Breast epithelium (tissue), 4 donors: ENCODE data around the gene MS4A4A. TPM values are rescaled to one million over a fixed set of nuclear protein-coding genes. Genes with fewer than 3 reads are reported as not detected.

Source experiments
- DNase-seq, 2 donors: peaks; one replicate each; pipeline ENCODE4 v3.0.0-alpha.2; 2019; ENCODE audit warnings: low spot score in 2 of 2
- H3K27ac ChIP-seq, 2 donors: fragments of 200-600 bp; sonication (generic) in 1 of 2; one replicate each; pipeline ENCODE4 v1.5.1; 2016 to 2019; ENCODE audit warnings: mild to moderate bottlenecking in 1 of 2
- H3K27me3 ChIP-seq, 2 donors: fragments of 200-600 bp; sonication (generic) in 1 of 2; one replicate each; pipeline versions ENCODE4 v1.5.1 to v1.6.0; 2017 to 2019; ENCODE audit warnings: control low read depth in 1 of 2, mild to moderate bottlenecking in 1 of 2
- H3K36me3 ChIP-seq: fragments of 200-600 bp; one replicate; pipeline ENCODE4 v1.5.1; 2019
- H3K4me1 ChIP-seq, 2 donors: fragments of 200-600 bp; sonication (generic); one replicate each; pipeline ENCODE4 v1.5.1; 2016 to 2019; ENCODE audit warnings: control low read depth in 1 of 2
- H3K4me3 ChIP-seq, 3 donors: fragments of 200-600 bp; sonication (generic); 1 replicate in 2 of 3; 2 replicates in 1 of 3; pipeline ENCODE4 v1.5.1; 2016 to 2019; ENCODE audit warnings: mild to moderate bottlenecking in 3 of 3, moderate library complexity in 2 of 3
- H3K9me3 ChIP-seq, 2 donors: fragments of 200-600 bp; sonication (generic) in 1 of 2; one replicate each; pipeline ENCODE4 v1.5.1; 2016 to 2019; ENCODE audit warnings: control low read depth in 1 of 2
- POLR2A ChIP-seq: fragments of 450-650 bp; IDR thresholded peaks from one replicate; pipeline ENCODE4 v1.6.1; 2016; ENCODE audit warnings: antibody characterized with exemption, mild to moderate bottlenecking, moderate library complexity
- POLR2AphosphoS5 ChIP-seq, 3 donors: sonication (generic); formaldehyde crosslinking; IDR thresholded peaks; one replicate each; pipeline ENCODE4 v1.6.1; 2017; ENCODE audit warnings: antibody characterized with exemption in 3 of 3
- intact Hi-C: fragments of 100-400 bp; cut with DNase I; formaldehyde crosslinking; loops from one replicate; pipeline ENCODE4 v1.15.1; 2023; ENCODE audit warnings: low total_unique reads
- total RNA-seq, 3 donors: library from RNA; depleted of rRNA; stranded (reverse); fragments of >200 nt; gene quantifications; one replicate each; pipeline ENCODE4 v1.1.0, GENCODE V29; 2016
- TF ChIP-seq, protein P1 (sequence below), 3 donors: fragments of 450-650 bp; IDR thresholded peaks; one replicate each; pipeline ENCODE4 v1.5.1; 2016 to 2017; ENCODE audit warnings: antibody characterized with exemption in 3 of 3, mild to moderate bottlenecking in 3 of 3, moderate library complexity in 3 of 3

The MS4A4A gene
- total RNA-seq, 3 donors from 2014 or later: 9.8 to 174 (median 24.6) TPM

DNA sequence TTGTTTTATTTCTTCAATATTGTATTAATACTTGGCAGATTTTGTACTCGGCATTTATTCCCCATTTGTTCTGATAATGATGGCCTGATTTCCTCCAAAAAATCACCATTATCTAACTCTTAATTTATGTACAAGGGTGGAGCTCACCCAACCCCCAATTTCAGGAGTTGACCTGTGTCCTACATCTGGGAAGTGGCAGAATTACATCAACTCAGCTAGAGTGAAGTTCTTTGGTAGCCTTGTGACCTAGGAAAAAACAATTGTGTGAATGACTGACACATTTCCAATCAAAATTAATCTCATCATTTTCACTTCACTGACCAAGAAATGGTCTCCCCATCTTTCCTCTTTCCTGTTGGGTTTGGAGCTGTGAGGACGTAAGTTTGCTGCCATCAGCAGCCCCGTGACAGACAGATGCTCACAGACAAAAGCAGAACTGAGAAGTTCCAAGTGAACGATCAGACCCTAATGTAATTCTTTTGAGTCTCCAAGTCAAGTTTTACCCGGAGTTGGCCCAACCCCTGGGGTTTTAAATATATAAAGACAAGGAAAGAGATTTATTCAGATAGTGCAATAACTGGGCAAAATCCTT, 30.0 kb downstream of the MS4A4A start:
- no peak overlapping the region for H3K27ac ChIP-seq
- TF ChIP-seq, protein P1, sequence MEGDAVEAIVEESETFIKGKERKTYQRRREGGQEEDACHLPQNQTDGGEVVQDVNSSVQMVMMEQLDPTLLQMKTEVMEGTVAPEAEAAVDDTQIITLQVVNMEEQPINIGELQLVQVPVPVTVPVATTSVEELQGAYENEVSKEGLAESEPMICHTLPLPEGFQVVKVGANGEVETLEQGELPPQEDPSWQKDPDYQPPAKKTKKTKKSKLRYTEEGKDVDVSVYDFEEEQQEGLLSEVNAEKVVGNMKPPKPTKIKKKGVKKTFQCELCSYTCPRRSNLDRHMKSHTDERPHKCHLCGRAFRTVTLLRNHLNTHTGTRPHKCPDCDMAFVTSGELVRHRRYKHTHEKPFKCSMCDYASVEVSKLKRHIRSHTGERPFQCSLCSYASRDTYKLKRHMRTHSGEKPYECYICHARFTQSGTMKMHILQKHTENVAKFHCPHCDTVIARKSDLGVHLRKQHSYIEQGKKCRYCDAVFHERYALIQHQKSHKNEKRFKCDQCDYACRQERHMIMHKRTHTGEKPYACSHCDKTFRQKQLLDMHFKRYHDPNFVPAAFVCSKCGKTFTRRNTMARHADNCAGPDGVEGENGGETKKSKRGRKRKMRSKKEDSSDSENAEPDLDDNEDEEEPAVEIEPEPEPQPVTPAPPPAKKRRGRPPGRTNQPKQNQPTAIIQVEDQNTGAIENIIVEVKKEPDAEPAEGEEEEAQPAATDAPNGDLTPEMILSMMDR (IDR thresholded peaks at IDR 0.05): no peak
- TF ChIP-seq POLR2AphosphoS5 (IDR thresholded peaks at IDR 0.05) (no peak), POLR2A (no peak)
- intact Hi-C loops: no loop called here
- H3K36me3 ChIP-seq: no peaks in the 10 kb centered on the region
- H3K4me1 ChIP-seq: no peaks in the 10 kb centered on the region
- no peak for DNase-seq
- H3K27me3 ChIP-seq: no peaks in the 10 kb centered on the region
- no peak overlapping the region for H3K4me3 ChIP-seq
- H3K9me3 ChIP-seq: no peaks in the 10 kb centered on the region

DNA sequence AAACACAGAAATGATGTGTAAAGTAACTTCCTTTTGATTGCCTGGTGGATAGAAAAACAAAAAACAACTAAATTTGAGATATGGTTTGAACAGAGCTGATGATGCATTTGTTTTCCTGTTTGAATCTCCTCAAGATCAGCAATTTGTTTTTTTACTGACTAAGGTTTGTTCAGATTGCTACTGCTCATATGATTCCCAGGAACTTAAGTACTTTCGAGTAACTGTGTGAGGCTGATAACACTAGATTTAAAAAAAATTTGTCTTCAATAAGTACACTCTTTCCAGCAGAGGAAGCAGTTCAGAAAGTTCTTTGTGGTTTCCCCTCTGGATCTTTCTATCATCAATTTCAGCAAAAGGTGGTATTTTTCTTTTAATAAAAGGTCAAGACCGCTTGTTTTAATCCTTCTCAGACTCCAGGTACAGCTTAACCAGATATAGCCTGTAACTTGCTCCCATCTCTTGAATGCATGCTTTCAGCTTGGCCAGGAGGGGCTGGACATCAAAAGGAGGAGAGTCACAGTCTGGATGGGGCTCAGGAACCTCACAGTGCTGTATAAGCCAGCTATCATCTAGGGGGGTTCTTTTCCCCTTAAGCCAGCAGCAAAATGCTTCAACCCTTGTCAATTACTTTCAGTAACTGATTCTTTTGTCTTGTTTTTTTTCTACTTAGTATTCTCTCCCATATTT, 34.3 kb downstream of the MS4A4A start:
- no peak for TF ChIP-seq POLR2AphosphoS5 (IDR thresholded peaks at IDR 0.05)
- TF ChIP-seq, protein P1 (IDR thresholded peaks at IDR 0.05): no peak
- no peak for TF ChIP-seq POLR2A
- intact Hi-C loops: no loop called here

DNA sequence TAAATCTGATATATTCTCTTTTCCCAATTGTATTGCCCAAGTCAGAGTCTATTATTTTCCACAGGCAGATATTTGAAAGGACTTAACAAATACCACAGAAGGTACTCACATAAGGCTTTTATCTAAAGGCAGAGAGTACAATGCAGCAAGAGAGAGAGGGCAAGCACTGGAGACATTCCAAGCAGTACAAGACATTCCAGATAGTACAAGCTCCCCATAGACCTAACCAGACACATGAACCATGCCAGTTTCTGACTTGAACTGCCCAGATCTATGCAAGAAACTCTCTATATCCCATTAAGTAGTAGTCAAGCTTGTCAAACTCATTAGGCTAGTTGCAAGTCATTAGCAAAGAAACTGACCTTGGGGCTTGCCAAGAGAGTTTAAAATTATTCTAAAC, 35.4 kb downstream of the MS4A4A start:
- TF ChIP-seq POLR2A: no peak
- TF ChIP-seq, protein P1 (IDR thresholded peaks at IDR 0.05): no peak
- TF ChIP-seq POLR2AphosphoS5 (IDR thresholded peaks at IDR 0.05): no peak
- intact Hi-C loops: no loop called here
- H3K4me1 ChIP-seq: no peaks in the 10 kb centered on the region
- H3K4me3 ChIP-seq: no peak overlapping the region
- no peaks in the 10 kb centered on the region for H3K27me3 ChIP-seq
- no peak overlapping the region for H3K27ac ChIP-seq
- no peaks in the 10 kb centered on the region for H3K36me3 ChIP-seq
- peaks cover 11 to 13% of the 10 kb centered on the region in 2 donors for H3K9me3 ChIP-seq
- no peak for DNase-seq

More for the DNA sequence above, 34.3 kb downstream of the MS4A4A start:
- Histone ChIP-seq H3K27ac (no peak overlapping the region), H3K27me3 (no peaks in the 10 kb centered on the region), H3K9me3 (peaks cover 6 to 10% of the 10 kb centered on the region in 2 donors), H3K4me1 (no peaks in the 10 kb centered on the region), H3K36me3 (no peaks in the 10 kb centered on the region), H3K4me3 (no peak overlapping the region)
- no peak for DNase-seq

DNA sequence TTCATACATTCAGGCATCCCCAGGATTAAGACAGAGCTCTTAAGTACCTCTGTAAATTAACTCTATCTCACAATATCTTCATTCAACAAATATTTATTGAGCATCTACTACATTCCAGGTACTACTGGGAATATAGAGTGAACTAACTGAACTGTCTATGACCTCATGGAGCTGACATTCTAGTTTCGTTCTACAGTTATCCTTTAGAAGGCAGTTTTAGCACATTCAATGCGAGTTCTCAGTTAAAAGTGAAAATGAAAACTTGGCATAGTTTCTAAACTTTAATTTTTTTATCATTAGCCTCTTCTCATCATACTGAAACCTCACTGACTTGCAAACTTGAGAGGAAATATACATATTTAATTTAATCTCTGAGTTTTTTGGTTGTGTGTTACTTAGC, 35.9 kb downstream of the MS4A4A start:
- H3K4me1 ChIP-seq: no peaks in the 10 kb centered on the region
- intact Hi-C loops: no loop called here
- H3K4me3 ChIP-seq: no peak overlapping the region
- TF ChIP-seq POLR2AphosphoS5 (IDR thresholded peaks at IDR 0.05): no peak
- TF ChIP-seq, protein P1 (IDR thresholded peaks at IDR 0.05): no peak
- no peak for TF ChIP-seq POLR2A
- DNase-seq: no peak
- no peaks in the 10 kb centered on the region for H3K27me3 ChIP-seq
- H3K9me3 ChIP-seq: peaks cover 12 to 15% of the 10 kb centered on the region in 2 donors
- no peaks in the 10 kb centered on the region for H3K36me3 ChIP-seq
- H3K27ac ChIP-seq: no peak overlapping the region

DNA sequence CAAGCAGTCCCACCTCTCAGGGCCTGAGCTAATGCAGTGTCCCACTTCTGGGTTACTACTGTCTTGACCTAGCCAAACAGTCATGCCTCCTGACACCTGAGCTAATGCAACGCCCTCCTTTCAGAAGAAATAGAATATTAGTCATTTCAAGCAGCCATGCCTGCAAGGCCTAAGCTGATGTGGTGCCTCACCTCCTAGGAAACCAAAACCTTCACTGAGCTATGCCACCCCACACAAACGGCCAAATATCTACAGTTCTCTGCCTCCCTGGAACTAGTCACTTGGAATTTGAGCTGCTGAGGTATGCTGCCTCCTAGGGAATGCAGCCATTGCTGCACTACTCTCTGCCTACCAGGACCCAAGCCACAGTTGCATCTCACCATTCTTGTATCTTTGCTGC, 38.3 kb downstream of the MS4A4A start:
- DNase-seq: no peak
- TF ChIP-seq POLR2A (no peak), POLR2AphosphoS5 (IDR thresholded peaks at IDR 0.05) (no peak)
- TF ChIP-seq, protein P1 (IDR thresholded peaks at IDR 0.05): no peak
- no peaks in the 10 kb centered on the region for H3K36me3 ChIP-seq
- no peaks in the 10 kb centered on the region for H3K4me1 ChIP-seq
- intact Hi-C loops: no loop called here
- peaks cover 12 to 18% of the 10 kb centered on the region in 2 donors for H3K9me3 ChIP-seq
- no peak overlapping the region for H3K4me3 ChIP-seq
- H3K27ac ChIP-seq: no peak overlapping the region
- H3K27me3 ChIP-seq: no peaks in the 10 kb centered on the region
